Measurements from ENCODE around the gene SETBP1. TPM values are rescaled to one million over a fixed set of nuclear protein-coding genes. Genes with fewer than 3 reads are reported as not detected.

Gene SETBP1
- total RNA-seq, 1 donor from 2014 or later: 72.8 TPM

- no peak for TF ChIP-seq CTCF (IDR thresholded peaks at IDR 0.05)
- no peaks in the 10 kb centered on the region for H3K27me3 Mint-ChIP-seq
- H3K9me3 Mint-ChIP-seq: no peaks in the 10 kb centered on the region
- H3K27ac Mint-ChIP-seq: peak overlapping the region; percentile 51
- ATAC-seq (ENCODE audit: low read depth) (no peak), DNase-seq (no peak)
- intact Hi-C loops (cut with micrococcal nuclease): no loop called here
- POLR2A ChIA-PET: interaction anchor here (0.7 kb wide), 1 partner anchor 199 kb away, joined by 3 read pairs; no protein-coding TSS in a partner anchor
- peaks cover 86% of the 10 kb centered on the region for H3K4me1 Mint-ChIP-seq
- CTCF ChIA-PET: no interaction called here
- peaks cover 20% of the 10 kb centered on the region for H3K36me3 Mint-ChIP-seq (ENCODE audit: low read depth)
- no peak overlapping the region for H3K4me3 Mint-ChIP-seq
Observed at GRCh38 chr18:44748582-44748981, 67.9 kb downstream of the SETBP1 start.

- ATAC-seq (ENCODE audit: low read depth): no peak
- CTCF ChIA-PET: no interaction called here
Observed at GRCh38 chr18:44750774-44751173, 70.1 kb downstream of the SETBP1 start.

GRCh38 chr18:44754567-44754966 is 73.9 kb downstream of the SETBP1 start:
- peaks cover 32% of the 10 kb centered on the region for H3K36me3 Mint-ChIP-seq (ENCODE audit: low read depth)
- H3K9me3 Mint-ChIP-seq: peaks cover 2% of the 10 kb centered on the region
- ChIA-PET CTCF (interaction anchor here (1.0 kb wide), 1 partner anchor 11 kb away, joined by 3 read pairs; no protein-coding TSS in a partner anchor), POLR2A (interaction anchor here (0.8 to 7.3 kb wide), 3 partner anchors 21 to 30 kb away, joined by 3 to 91 read pairs (median 5); no protein-coding TSS in a partner anchor)
- intact Hi-C loops (cut with micrococcal nuclease): no loop called here
- ATAC-seq (ENCODE audit: low read depth): no peak
- no peak for DNase-seq
- H3K27me3 Mint-ChIP-seq: no peaks in the 10 kb centered on the region
- no peak overlapping the region for H3K27ac Mint-ChIP-seq
- H3K4me1 Mint-ChIP-seq: peaks cover 95% of the 10 kb centered on the region
- TF ChIP-seq CTCF (IDR thresholded peaks at IDR 0.05): no peak
- H3K4me3 Mint-ChIP-seq: no peak overlapping the region

More at GRCh38 chr18:44750774-44751173, 70.1 kb downstream of the SETBP1 start:
- intact Hi-C loops (cut with micrococcal nuclease): no loop called here
- Mint-ChIP-seq H3K9me3 (no peaks in the 10 kb centered on the region), H3K27ac (peak overlapping the region; percentile 81), H3K27me3 (no peaks in the 10 kb centered on the region), H3K36me3 (ENCODE audit: low read depth) (peaks cover 31% of the 10 kb centered on the region), H3K4me3 (peak overlapping the region; percentile 17), H3K4me1 (peaks cover 97% of the 10 kb centered on the region)
- POLR2A ChIA-PET: interaction anchor here (0.8 to 2.4 kb wide), 3 partner anchors 9 to 71 kb away, joined by 3 to 12 read pairs (median 3); no protein-coding TSS in a partner anchor
- no peak for TF ChIP-seq CTCF (IDR thresholded peaks at IDR 0.05)
- DNase-seq: no peak

GRCh38 chr18:44758861-44759631 is 78.4 kb downstream of the SETBP1 start:
- Mint-ChIP-seq H3K27me3 (no peaks in the 10 kb centered on the region), H3K36me3 (ENCODE audit: low read depth) (peaks cover 27% of the 10 kb centered on the region), H3K4me1 (peaks cover 93% of the 10 kb centered on the region), H3K9me3 (peaks cover 2% of the 10 kb centered on the region), H3K4me3 (peak overlapping the region; percentile 76), H3K27ac (peak overlapping the region; percentile 94)
- intact Hi-C loops (cut with micrococcal nuclease): loop anchor here (1.0 to 2.0 kb wide), 11 partner anchors 27 to 628 kb away; no protein-coding TSS in a partner anchor
- DNase-seq (peak; percentile 41), ATAC-seq (ENCODE audit: low read depth) (peak; percentile 87)
- no peak for TF ChIP-seq CTCF (IDR thresholded peaks at IDR 0.05)
- ChIA-PET POLR2A (interaction anchor here (0.7 to 7.3 kb wide), 34 partner anchors 9 to 347 kb away, joined by 3 to 92 read pairs (median 5); partner anchors contain the start of gene SETBP1), CTCF (interaction anchor here (0.6 to 2.9 kb wide), 6 partner anchors 29 to 80 kb away, joined by 3 to 21 read pairs (median 4); no protein-coding TSS in a partner anchor)

GRCh38 chr18:44759925-44760342 is 79.2 kb downstream of the SETBP1 start:
- intact Hi-C loops (cut with micrococcal nuclease): loop anchor here (1.0 to 2.0 kb wide), 13 partner anchors 8 to 629 kb away; no protein-coding TSS in a partner anchor
- ATAC-seq (ENCODE audit: low read depth) (peak; percentile 23), DNase-seq (no peak)
- Mint-ChIP-seq H3K27ac (peak overlapping the region; percentile 94), H3K4me1 (peaks cover 93% of the 10 kb centered on the region), H3K27me3 (no peaks in the 10 kb centered on the region), H3K36me3 (ENCODE audit: low read depth) (peaks cover 28% of the 10 kb centered on the region), H3K9me3 (peaks cover 5% of the 10 kb centered on the region), H3K4me3 (peak overlapping the region; percentile 76)
- POLR2A ChIA-PET: interaction anchor here (0.8 to 7.3 kb wide), 28 partner anchors 8 to 346 kb away, joined by 3 to 92 read pairs (median 6); partner anchors contain the start of gene SETBP1
- TF ChIP-seq CTCF (IDR thresholded peaks at IDR 0.05): no peak
- CTCF ChIA-PET: interaction anchor here (0.8 to 2.9 kb wide), 5 partner anchors 30 to 453 kb away, joined by 3 to 21 read pairs (median 5); no protein-coding TSS in a partner anchor
